Neural cell (in vitro differentiated cells): ENCODE data around the gene PDE11A.

Source experiments
- POLR2AphosphoS5 ChIP-seq: IDR thresholded peaks from 2 replicates; pipeline ENCODE4 v1.6.1; 2012
- RAD21 ChIP-seq: fragments of 450-650 bp; conservative IDR thresholded peaks from 2 replicates; pipeline ENCODE4 v1.6.1; 2014; ENCODE audit warnings: antibody characterized with exemption, mild to moderate bottlenecking, moderate library complexity
- TF ChIP-seq, protein P1 (sequence below): fragments of 450-650 bp; IDR thresholded peaks from 2 replicates; pipeline ENCODE4 v1.5.1; 2014; ENCODE audit warnings: antibody characterized with exemption, mild to moderate bottlenecking, moderate library complexity; ENCODE audit not compliant: poor library complexity, severe bottlenecking

- TF ChIP-seq, protein P1, sequence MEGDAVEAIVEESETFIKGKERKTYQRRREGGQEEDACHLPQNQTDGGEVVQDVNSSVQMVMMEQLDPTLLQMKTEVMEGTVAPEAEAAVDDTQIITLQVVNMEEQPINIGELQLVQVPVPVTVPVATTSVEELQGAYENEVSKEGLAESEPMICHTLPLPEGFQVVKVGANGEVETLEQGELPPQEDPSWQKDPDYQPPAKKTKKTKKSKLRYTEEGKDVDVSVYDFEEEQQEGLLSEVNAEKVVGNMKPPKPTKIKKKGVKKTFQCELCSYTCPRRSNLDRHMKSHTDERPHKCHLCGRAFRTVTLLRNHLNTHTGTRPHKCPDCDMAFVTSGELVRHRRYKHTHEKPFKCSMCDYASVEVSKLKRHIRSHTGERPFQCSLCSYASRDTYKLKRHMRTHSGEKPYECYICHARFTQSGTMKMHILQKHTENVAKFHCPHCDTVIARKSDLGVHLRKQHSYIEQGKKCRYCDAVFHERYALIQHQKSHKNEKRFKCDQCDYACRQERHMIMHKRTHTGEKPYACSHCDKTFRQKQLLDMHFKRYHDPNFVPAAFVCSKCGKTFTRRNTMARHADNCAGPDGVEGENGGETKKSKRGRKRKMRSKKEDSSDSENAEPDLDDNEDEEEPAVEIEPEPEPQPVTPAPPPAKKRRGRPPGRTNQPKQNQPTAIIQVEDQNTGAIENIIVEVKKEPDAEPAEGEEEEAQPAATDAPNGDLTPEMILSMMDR = no peak
- TF ChIP-seq RAD21 (no peak), POLR2AphosphoS5 (no peak)
Measured at GRCh38 chr2:177992992-177993391, 79.6 kb downstream of the PDE11A start.
